HEK293 (cell line): Measurements from ENCODE around the gene WDR12.
A peak's percentile ranks its signal among the peaks of the same experiment; 100 is the strongest.

Experiments
- CTCF ChIA-PET: fragments of 350-600 bp; formaldehyde crosslinking; extraction: SDS; loops from one replicate; lab custom pipeline; 2021; ENCODE audit warnings: antibody characterized with exemption; lab: Yijun Ruan, JAX
- POLR2A ChIA-PET: fragments of 300-600 bp; formaldehyde crosslinking; extraction: SDS; loops from one replicate; lab custom pipeline; 2020; ENCODE audit warnings: antibody characterized with exemption, inconsistent platforms; lab: Yijun Ruan, JAX
- H3K27ac ChIP-seq: fragments of 200-500 bp; sonication (Bioruptor generic); 2 replicates; pipeline ENCODE4 v1.5.1; 2014; ENCODE audit warnings: low read depth, low read length, control low read depth, inconsistent platforms; ENCODE audit errors: extremely low read depth
- H3K36me3 ChIP-seq, 2 experiments: fragments of 200-500 bp in 1 of 2; sonication (Bioruptor generic) in 1 of 2; 1 replicate in 1 of 2; 2 replicates in 1 of 2; pipeline ENCODE4 v1.5.1; 2014 to 2017; ENCODE audit warnings: inconsistent platforms in 2 of 2, low read length in 2 of 2; ENCODE audit not compliant: control insufficient read depth in 2 of 2, insufficient read depth in 1 of 2
- H3K4me1 ChIP-seq: fragments of 200-500 bp; sonication (Bioruptor generic); 2 replicates; pipeline ENCODE4 v1.5.1; 2014; ENCODE audit warnings: mild to moderate bottlenecking, low read length, inconsistent platforms; ENCODE audit not compliant: control insufficient read depth, insufficient read depth
- H3K4me3 ChIP-seq: 2 replicates; pipeline ENCODE4 v1.5.1; 2011; ENCODE audit warnings: low read depth, mild to moderate bottlenecking, control low read depth, low read length, moderate library complexity
- H3K9me3 ChIP-seq: fragments of 200-500 bp; sonication (Bioruptor generic); 2 replicates; pipeline ENCODE4 v1.5.1; 2014; ENCODE audit warnings: low read depth, low read length, inconsistent platforms; ENCODE audit not compliant: control insufficient read depth, insufficient read depth
- KLF10 ChIP-seq: fragments of 450-650 bp; IDR thresholded peaks from 2 replicates; pipeline ENCODE4 v1.5.1; 2018; ENCODE audit warnings: missing biosample characterization, mild to moderate bottlenecking, missing genetic modification characterization
- MEIS1 ChIP-seq: sonication (generic); formaldehyde crosslinking; IDR thresholded peaks from 2 replicates; pipeline ENCODE4 v1.8.1; 2022; ENCODE audit warnings: missing genetic modification reagents, mild to moderate bottlenecking, borderline replicate concordance
- PRDM1 ChIP-seq: fragments of 450-650 bp; formaldehyde crosslinking; IDR thresholded peaks from 2 replicates; pipeline ENCODE4; 2016; ENCODE audit warnings: missing biosample characterization, missing genetic modification characterization
- PRDM10 ChIP-seq: fragments of 450-650 bp; formaldehyde crosslinking; IDR thresholded peaks from 2 replicates; pipeline ENCODE4 v1.5.1; 2016; ENCODE audit warnings: missing biosample characterization, missing genetic modification characterization
- ZIC2 ChIP-seq: fragments of 450-650 bp; formaldehyde crosslinking; IDR thresholded peaks from 2 replicates; pipeline ENCODE4 v1.5.1; 2016; ENCODE audit warnings: missing biosample characterization, missing genetic modification characterization
- ZNF132 ChIP-seq: fragments of 450-650 bp; formaldehyde crosslinking; IDR thresholded peaks from 2 replicates; pipeline ENCODE4 v1.5.1; 2017; ENCODE audit warnings: missing biosample characterization, missing genetic modification characterization, borderline replicate concordance
- ZNF335 ChIP-seq: fragments of 450-650 bp; formaldehyde crosslinking; conservative IDR thresholded peaks from 2 replicates; pipeline ENCODE4 v1.5.1; 2016; ENCODE audit warnings: missing biosample characterization, missing genetic modification characterization
- ZNF366 ChIP-seq: fragments of 450-650 bp; formaldehyde crosslinking; conservative IDR thresholded peaks from 2 replicates; pipeline ENCODE4 v1.5.1; 2016; ENCODE audit warnings: missing biosample characterization, missing genetic modification characterization
- ZNF404 ChIP-seq: fragments of 450-650 bp; formaldehyde crosslinking; IDR thresholded peaks from 2 replicates; pipeline ENCODE4 v1.5.1; 2017; ENCODE audit warnings: missing biosample characterization, missing genetic modification characterization
- ZNF654 ChIP-seq: fragments of 450-650 bp; formaldehyde crosslinking; IDR thresholded peaks from 2 replicates; pipeline ENCODE4 v1.5.1; 2016; ENCODE audit warnings: low read depth, missing biosample characterization, missing genetic modification characterization
- ZNF677 ChIP-seq: fragments of 450-650 bp; IDR thresholded peaks from 2 replicates; pipeline ENCODE4 v1.5.0; 2018; ENCODE audit warnings: missing biosample characterization, mild to moderate bottlenecking, missing genetic modification characterization, moderate library complexity
- TF ChIP-seq, protein P1 (sequence below): fragments of 450-650 bp; IDR thresholded peaks from 2 replicates; pipeline ENCODE4 v1.5.1; 2018; ENCODE audit warnings: missing biosample characterization, mild to moderate bottlenecking, missing genetic modification characterization
- TF ChIP-seq, protein P2 (sequence below): fragments of 450-650 bp; formaldehyde crosslinking; IDR thresholded peaks from 2 replicates; pipeline ENCODE4 v1.5.1; 2016; ENCODE audit warnings: missing biosample characterization, missing genetic modification characterization

WDR12 gene

DNA sequence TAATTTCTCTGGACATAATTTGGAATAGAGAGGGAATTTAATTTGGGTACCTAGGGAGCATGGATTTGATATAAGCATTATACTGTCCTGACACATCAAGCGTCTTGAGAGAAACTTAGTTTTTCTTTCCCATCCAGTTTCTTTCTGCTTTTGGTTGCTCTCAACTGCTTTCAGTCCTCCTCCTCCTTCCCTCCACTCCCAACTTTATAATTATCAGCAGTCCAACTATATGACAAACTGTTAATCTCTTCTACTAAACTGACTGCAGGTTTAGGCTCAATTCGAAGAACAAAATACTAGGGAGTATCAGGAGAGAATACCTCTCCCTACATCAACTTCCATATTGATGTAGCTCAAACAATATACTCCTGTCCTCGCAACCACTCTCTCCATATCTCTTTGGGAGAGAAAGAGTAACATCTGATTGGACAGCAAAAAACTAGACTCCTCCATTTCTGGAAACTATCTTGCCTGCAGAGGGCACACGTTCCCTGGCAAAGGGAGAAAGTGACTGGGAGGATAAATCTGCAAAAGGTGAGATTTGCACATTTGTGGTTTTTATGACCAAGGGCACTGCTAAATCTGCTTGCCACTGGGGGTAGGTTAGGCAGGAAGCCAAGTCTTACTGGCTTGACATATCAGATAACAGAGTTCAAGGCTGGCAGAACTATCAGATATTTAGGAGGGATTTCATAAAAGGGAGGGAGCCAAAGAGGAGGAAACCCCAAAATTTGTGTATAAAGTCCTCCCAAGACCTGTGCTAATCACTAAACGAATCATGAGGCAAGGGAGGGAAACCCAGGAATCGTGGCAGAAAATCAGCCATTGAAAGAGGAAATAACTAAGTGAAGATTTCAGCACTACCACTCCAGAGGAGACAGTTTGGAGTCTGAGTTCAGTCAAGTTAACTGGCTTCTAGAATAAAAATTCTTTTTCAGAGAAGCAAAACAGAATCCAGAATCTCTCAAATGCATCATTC lies 79.9 kb downstream of the WDR12 start (continued):
- TF ChIP-seq PRDM10 (peak; percentile 84), MEIS1 (CRISPR knock-in tag) (no peak), PRDM1 (0 out of 2 replicates have a peak, but pooled peaks have one; percentile 37), ZNF677 (tag by site-specific recombination) (no peak), ZNF404 (tag by site-specific recombination) (no peak), ZIC2 (tag by site-specific recombination) (no peak), ZNF366 (tag by site-specific recombination) (peak; percentile 75), ZNF654 (tag by site-specific recombination) (peak; percentile 90), ZNF335 (tag by site-specific recombination) (0 out of 2 replicates have a peak, but pooled peaks have one; percentile 17)
- TF ChIP-seq, protein P1, sequence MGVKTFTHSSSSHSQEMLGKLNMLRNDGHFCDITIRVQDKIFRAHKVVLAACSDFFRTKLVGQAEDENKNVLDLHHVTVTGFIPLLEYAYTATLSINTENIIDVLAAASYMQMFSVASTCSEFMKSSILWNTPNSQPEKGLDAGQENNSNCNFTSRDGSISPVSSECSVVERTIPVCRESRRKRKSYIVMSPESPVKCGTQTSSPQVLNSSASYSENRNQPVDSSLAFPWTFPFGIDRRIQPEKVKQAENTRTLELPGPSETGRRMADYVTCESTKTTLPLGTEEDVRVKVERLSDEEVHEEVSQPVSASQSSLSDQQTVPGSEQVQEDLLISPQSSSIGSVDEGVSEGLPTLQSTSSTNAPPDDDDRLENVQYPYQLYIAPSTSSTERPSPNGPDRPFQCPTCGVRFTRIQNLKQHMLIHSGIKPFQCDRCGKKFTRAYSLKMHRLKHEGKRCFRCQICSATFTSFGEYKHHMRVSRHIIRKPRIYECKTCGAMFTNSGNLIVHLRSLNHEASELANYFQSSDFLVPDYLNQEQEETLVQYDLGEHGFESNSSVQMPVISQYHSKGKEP (tag by site-specific recombination): peak; percentile 64; the same call in 1 of the 2 replicates
- TF ChIP-seq, protein P2, sequence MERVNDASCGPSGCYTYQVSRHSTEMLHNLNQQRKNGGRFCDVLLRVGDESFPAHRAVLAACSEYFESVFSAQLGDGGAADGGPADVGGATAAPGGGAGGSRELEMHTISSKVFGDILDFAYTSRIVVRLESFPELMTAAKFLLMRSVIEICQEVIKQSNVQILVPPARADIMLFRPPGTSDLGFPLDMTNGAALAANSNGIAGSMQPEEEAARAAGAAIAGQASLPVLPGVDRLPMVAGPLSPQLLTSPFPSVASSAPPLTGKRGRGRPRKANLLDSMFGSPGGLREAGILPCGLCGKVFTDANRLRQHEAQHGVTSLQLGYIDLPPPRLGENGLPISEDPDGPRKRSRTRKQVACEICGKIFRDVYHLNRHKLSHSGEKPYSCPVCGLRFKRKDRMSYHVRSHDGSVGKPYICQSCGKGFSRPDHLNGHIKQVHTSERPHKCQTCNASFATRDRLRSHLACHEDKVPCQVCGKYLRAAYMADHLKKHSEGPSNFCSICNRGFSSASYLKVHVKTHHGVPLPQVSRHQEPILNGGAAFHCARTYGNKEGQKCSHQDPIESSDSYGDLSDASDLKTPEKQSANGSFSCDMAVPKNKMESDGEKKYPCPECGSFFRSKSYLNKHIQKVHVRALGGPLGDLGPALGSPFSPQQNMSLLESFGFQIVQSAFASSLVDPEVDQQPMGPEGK (tag by site-specific recombination): peak; percentile 30; the same call in 1 of the 2 replicates

DNA sequence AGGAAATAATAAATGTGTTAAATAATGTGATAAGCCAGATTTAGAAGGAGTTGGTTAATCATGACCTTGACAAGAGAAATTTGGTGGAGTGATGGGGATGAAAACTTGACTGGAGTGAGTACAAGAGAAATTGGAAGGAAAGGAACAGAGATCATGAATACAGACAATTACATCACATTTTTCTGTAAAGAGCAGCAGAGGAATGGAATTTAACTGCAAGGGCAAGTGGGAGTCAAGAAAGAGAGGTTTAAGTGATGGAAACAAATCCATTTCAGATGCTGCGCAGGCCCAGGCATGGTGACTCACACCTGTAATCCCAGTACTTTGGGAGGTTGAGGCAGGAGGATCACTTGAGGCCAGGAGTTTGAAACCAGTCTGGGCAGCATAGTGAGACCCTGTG lies 86.6 kb downstream of the WDR12 start:
- no peak overlapping the region for H3K4me3 ChIP-seq
- CTCF ChIA-PET: no interaction called here
- peaks cover 7% of the 10 kb centered on the region for H3K4me1 ChIP-seq
- no peak overlapping the region for H3K27ac ChIP-seq
- TF ChIP-seq ZNF132 (tag by site-specific recombination): no peak
- no peak for TF ChIP-seq KLF10
- 0 out of 2 replicates have a peak, but pooled peaks have one; percentile 42 for TF ChIP-seq PRDM1
- TF ChIP-seq, all 188 proteins: peak for 1
- POLR2A ChIA-PET: no interaction called here
- Histone ChIP-seq H3K36me3 (no peaks in the 10 kb centered on the region), H3K9me3 (no peaks in the 10 kb centered on the region)
